ENCODE data around the gene ZNF319.
"Not testable (repeated sequence)": the region's sequence is repeated elsewhere in the genome, so short reads cannot be mapped to it uniquely, and the experiment has no call there.

Gene ZNF319

GRCh38 chr16:57996406-57997175, 3.9 kb downstream of the ZNF319 start:
- DNase-seq, result no peak

GRCh38 chr16:57995721-57996405, 4.6 kb downstream of the ZNF319 start:
- no peak for DNase-seq

- peak; percentile 68 for DNase-seq
Measured at GRCh38 chr16:57994778-57995177, 5.7 kb downstream of the ZNF319 start.

GRCh38 chr16:57994361-57994760, 6.1 kb downstream of the ZNF319 start:
- DNase-seq, result no peak

GRCh38 chr16:57993897-57994296, 6.6 kb downstream of the ZNF319 start:
- DNase-seq, result no peak

GRCh38 chr16:57993438-57993837, 7.0 kb downstream of the ZNF319 start:
- no peak for DNase-seq

GRCh38 chr16:57992084-57992483, 8.4 kb downstream of the ZNF319 start:
- DNase-seq, result no peak

GRCh38 chr16:57991551-57992059, 8.9 kb downstream of the ZNF319 start:
- no peak for DNase-seq

GRCh38 chr16:57988929-57989328, 11.5 kb downstream of the ZNF319 start:
- no peak for DNase-seq

GRCh38 chr16:57987441-57988177, 12.9 kb downstream of the ZNF319 start:
- DNase-seq, result no peak

- DNase-seq, result no peak
Measured at GRCh38 chr16:57986196-57986595, 14.3 kb downstream of the ZNF319 start.

GRCh38 chr16:57985204-57986181, 15.0 kb downstream of the ZNF319 start:
- no peak for DNase-seq

GRCh38 chr16:57984443-57985203, 15.8 kb downstream of the ZNF319 start:
- peak; percentile 63 for DNase-seq

GRCh38 chr16:57982385-57982784, 18.1 kb downstream of the ZNF319 start:
- DNase-seq, result no peak

GRCh38 chr16:57981636-57982035, 18.8 kb downstream of the ZNF319 start:
- no peak for DNase-seq

- peak; percentile 66 for DNase-seq
Measured at GRCh38 chr16:57979006-57979585, 21.4 kb downstream of the ZNF319 start.

- DNase-seq, result not testable (repeated sequence)
Measured at GRCh38 chr16:57978070-57978465, 22.4 kb downstream of the ZNF319 start.

- DNase-seq, result peak; percentile 26
Measured at GRCh38 chr16:57977418-57978069, 22.9 kb downstream of the ZNF319 start.

- no peak for DNase-seq
Measured at GRCh38 chr16:57976331-57976796, 24.1 kb downstream of the ZNF319 start.

- DNase-seq, result no peak
Measured at GRCh38 chr16:57972306-57972705, 28.2 kb downstream of the ZNF319 start.

All from NCI-H82 (cell line).